ENCODE measurements around the gene SYNE2. TPM values are rescaled to one million over a fixed set of nuclear protein-coding genes. Genes with fewer than 3 reads are reported as not detected.

The SYNE2 gene
- total RNA-seq, 1 donor = 10.1 TPM

DNA sequence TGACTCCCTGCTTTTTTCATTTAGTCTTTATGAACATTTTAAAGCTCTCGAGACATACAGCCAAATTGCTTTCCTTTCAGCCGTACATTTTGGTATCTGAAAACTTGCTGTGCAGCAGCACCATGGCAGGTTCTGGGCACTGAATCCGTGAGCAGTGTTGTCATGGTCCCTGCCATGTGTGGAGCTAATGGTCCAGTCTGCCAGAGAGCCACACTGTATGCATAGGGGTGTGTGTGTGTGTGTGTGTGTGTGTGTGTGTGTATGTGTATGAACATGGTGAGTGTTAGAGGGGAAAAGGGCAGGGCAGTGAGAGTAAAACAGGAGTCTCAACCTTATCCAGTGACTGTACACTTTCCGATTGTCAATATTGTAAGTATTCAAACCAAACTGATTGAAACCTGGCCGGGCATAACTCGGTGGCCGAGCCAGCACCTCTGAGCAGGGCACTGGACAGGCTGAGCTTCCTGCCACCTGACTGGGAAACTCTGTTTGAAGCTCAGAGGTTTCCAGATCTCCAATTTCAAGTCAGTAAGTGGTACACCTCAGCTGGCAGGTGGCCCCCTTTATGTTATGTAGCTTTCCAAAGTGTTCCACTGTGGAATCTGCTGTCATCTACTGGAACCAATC lies 331.4 kb downstream of the SYNE2 start:
- no peaks in the 10 kb centered on the region for H3K4me1 ChIP-seq (ENCODE audit: insufficient read depth, low read length)
- no peak overlapping the region for H3K27ac ChIP-seq (ENCODE audit: low read depth, low read length)
- H4K20me1 ChIP-seq (ENCODE audit: insufficient read depth, low read length) = no peaks in the 10 kb centered on the region
- no peak overlapping the region for H3K4me3 ChIP-seq (ENCODE audit: insufficient read depth, low read length)
- H2AFZ ChIP-seq (ENCODE audit: low read length) = no peak overlapping the region
- no peaks in the 10 kb centered on the region for H3K79me2 ChIP-seq (ENCODE audit: insufficient read depth, low read length)
- no peaks in the 10 kb centered on the region for H3K9me3 ChIP-seq (ENCODE audit: low read depth, low read length)
- no peak for DNase-seq (ENCODE audit: insufficient read length, low spot score, missing footprints)
- H3K4me2 ChIP-seq (ENCODE audit: insufficient read depth, low read length) = no peak overlapping the region
- no peak for TF ChIP-seq CTCF (IDR thresholded peaks at IDR 0.05; ENCODE audit: extremely low read depth, low read depth, low read length)
- H3K36me3 ChIP-seq (ENCODE audit: insufficient read depth, low read length) = no peaks in the 10 kb centered on the region
- no peaks in the 10 kb centered on the region for H3K27me3 ChIP-seq (ENCODE audit: insufficient read depth, low read length)

DNA sequence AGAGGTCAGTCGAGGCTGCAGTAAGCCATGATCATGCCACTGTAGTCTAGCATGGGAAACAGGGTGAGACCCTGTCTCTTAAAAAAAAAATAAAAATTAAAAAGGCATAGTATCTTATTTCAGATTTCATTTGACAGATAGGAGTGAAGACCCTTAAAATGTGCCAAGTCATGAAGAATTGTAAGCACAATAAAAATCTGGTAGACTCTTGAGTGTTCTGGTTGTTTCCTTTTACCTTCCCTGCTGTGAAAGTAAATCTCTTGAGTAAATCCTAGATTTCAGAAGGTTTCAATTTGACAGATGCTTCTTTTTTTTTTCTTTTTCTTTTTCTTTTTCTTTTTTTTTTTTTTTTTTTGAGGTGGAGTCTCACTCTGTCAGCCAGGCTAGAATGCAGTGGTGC lies 332.4 kb downstream of the SYNE2 start:
- TF ChIP-seq CTCF (IDR thresholded peaks at IDR 0.05; ENCODE audit: extremely low read depth, low read depth, low read length) = no peak
- H4K20me1 ChIP-seq (ENCODE audit: insufficient read depth, low read length) = no peaks in the 10 kb centered on the region
- H3K27me3 ChIP-seq (ENCODE audit: insufficient read depth, low read length) = no peaks in the 10 kb centered on the region
- no peak overlapping the region for H3K4me2 ChIP-seq (ENCODE audit: insufficient read depth, low read length)
- H3K79me2 ChIP-seq (ENCODE audit: insufficient read depth, low read length) = no peaks in the 10 kb centered on the region
- H3K36me3 ChIP-seq (ENCODE audit: insufficient read depth, low read length) = no peaks in the 10 kb centered on the region
- no peaks in the 10 kb centered on the region for H3K4me1 ChIP-seq (ENCODE audit: insufficient read depth, low read length)
- no peak for DNase-seq (ENCODE audit: insufficient read length, low spot score, missing footprints)
- no peak overlapping the region for H3K27ac ChIP-seq (ENCODE audit: low read depth, low read length)
- H2AFZ ChIP-seq (ENCODE audit: low read length) = no peak overlapping the region
- no peaks in the 10 kb centered on the region for H3K9me3 ChIP-seq (ENCODE audit: low read depth, low read length)
- H3K4me3 ChIP-seq (ENCODE audit: insufficient read depth, low read length) = no peak overlapping the region

- Histone ChIP-seq H3K27ac (ENCODE audit: low read depth, low read length) (no peak overlapping the region), H3K4me1 (ENCODE audit: insufficient read depth, low read length) (no peaks in the 10 kb centered on the region), H3K4me3 (ENCODE audit: insufficient read depth, low read length) (no peak overlapping the region), H2AFZ (ENCODE audit: low read length) (no peak overlapping the region), H3K79me2 (ENCODE audit: insufficient read depth, low read length) (no peaks in the 10 kb centered on the region), H3K27me3 (ENCODE audit: insufficient read depth, low read length) (no peaks in the 10 kb centered on the region), H3K4me2 (ENCODE audit: insufficient read depth, low read length) (no peak overlapping the region), H3K9me3 (ENCODE audit: low read depth, low read length) (no peaks in the 10 kb centered on the region), H4K20me1 (ENCODE audit: insufficient read depth, low read length) (no peaks in the 10 kb centered on the region), H3K36me3 (ENCODE audit: insufficient read depth, low read length) (no peaks in the 10 kb centered on the region)
- no peak for TF ChIP-seq CTCF (IDR thresholded peaks at IDR 0.05; ENCODE audit: extremely low read depth, low read depth, low read length)
- no peak for DNase-seq (ENCODE audit: insufficient read length, low spot score, missing footprints)
These were observed 333.7 kb downstream of the SYNE2 start for GRCh38 chr14:64186231-64187129.

GRCh38 chr14:64187331-64187730 lies 334.5 kb downstream of the SYNE2 start:
- no peak for TF ChIP-seq CTCF (IDR thresholded peaks at IDR 0.05; ENCODE audit: extremely low read depth, low read depth, low read length)
- Histone ChIP-seq H3K4me1 (ENCODE audit: insufficient read depth, low read length) (no peaks in the 10 kb centered on the region), H3K27me3 (ENCODE audit: insufficient read depth, low read length) (no peaks in the 10 kb centered on the region), H3K27ac (ENCODE audit: low read depth, low read length) (no peak overlapping the region), H3K9me3 (ENCODE audit: low read depth, low read length) (no peaks in the 10 kb centered on the region), H3K36me3 (ENCODE audit: insufficient read depth, low read length) (no peaks in the 10 kb centered on the region), H3K79me2 (ENCODE audit: insufficient read depth, low read length) (no peaks in the 10 kb centered on the region), H2AFZ (ENCODE audit: low read length) (no peak overlapping the region), H3K4me2 (ENCODE audit: insufficient read depth, low read length) (no peak overlapping the region), H3K4me3 (ENCODE audit: insufficient read depth, low read length) (no peak overlapping the region), H4K20me1 (ENCODE audit: insufficient read depth, low read length) (no peaks in the 10 kb centered on the region)
- no peak for DNase-seq (ENCODE audit: insufficient read length, low spot score, missing footprints)
